H4 (cell line): ENCODE results near the gene AFF1. TPM values are rescaled to one million over a fixed set of nuclear protein-coding genes. Genes with fewer than 3 reads are reported as not detected.
"Not testable (repeated sequence)": the region's sequence is repeated elsewhere in the genome, so short reads cannot be mapped to it uniquely, and the experiment has no call there.

Experiments used
- DNase-seq: peaks from one replicate; pipeline ENCODE4 v3.0.0-alpha.2; 2015; ENCODE audit warnings: low spot score
- total RNA-seq: library from RNA; depleted of rRNA; stranded (reverse); fragments of >200 nt; shearing (Covaris generic); gene quantifications from 2 replicates; pipeline ENCODE4 v1.2.3, GENCODE V29; 2014

AFF1 gene
- total RNA-seq, 1 experiment from 2014 or later: 8.9 TPM

DNA sequence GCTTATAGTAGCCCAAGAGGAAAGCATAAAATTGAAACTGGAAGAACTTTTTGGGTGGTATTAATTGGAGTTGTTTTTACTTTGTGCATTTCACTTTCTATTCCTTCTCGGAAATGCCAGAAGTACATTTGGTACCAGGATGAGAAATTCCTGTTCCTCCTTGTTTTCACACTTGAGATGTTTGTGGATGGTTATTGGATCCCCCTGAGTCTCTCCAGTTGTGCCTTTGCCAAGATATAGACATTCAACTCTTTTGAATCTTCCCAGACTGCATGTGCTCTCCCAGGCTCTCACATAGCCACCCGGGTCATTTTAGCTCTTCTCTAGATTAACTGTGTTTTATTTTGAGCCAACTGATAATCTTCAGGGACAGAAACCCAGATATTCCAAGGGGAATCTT, 120.5 kb downstream of the AFF1 start:
- DNase-seq: no peak

DNA sequence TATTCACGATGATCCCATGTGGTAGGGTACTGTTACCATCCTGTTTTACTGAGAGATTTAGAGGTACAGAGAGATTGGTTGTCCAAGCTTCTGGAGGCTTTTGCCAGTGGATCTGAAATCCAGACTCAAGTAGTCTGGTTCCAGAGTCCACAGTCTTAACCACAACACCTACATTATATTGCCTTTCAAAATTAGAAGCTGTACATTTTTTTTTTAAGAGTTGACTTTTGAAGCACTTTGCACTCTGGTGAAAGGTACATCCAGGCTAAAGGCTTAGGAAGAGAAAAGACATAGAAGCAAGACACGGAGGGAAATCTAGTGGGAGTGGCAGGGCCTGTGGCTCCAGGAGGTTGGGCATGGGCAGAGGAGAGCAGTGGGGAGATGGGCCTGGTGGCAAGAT, 122.1 kb downstream of the AFF1 start:
- no peak for DNase-seq

DNA sequence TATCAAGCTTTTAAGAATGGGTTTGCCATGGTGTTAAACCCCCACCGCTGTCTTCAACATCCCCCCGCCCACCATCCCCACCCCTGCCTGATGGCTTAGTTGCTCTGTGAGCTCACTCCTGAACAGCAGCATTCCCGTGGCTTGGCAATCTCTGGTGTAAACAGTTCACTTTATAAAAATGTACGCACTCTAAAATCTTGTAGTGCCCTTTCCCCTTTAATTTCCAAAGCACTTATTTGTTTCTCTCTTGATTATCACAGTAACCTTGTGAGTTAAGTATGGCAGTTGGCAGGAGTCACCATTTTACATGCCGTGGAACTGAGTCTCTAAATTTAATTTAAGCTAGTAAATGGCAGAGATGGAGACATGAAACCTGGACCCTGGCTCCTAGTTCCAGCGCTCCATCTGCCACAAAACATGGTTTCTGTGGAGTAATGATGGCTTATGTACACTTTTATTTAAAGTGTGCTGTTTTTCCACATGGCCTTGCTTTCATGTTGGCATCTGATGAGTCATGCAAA, 123.1 kb downstream of the AFF1 start:
- peak; percentile 49 for DNase-seq

DNA sequence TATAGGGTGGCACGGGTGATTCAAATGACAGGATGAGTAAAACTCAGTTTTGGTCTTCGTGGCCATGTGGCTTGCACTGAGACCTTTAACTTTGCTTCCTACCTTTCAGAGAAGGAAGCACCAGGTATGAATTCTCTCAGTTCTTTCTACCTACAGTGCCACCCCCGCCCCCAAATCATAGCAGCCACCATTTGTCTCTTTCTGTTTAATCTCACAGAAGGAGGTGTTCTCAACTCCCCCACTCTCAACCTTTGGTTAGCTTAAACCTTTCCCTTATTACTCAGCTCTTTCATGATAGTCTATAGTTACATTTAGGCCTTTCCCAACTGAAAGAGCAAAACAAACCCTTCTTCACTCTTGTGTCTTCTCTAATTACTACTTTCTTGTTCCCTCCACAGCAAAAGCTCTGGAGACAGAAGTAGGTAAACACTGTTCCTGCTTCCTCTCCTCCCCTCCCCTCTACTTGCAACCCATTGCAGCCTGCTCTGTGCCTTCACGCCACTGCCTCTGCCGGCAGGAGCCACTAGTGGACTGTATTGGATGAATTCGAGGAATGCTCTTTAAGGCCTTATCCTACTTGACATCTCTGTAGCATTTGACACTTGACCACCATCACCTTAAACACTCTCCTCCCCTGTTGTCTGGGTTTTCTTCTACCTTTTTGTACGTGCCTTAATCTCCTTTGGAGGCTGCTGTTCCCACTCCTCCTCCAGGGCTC, 123.7 kb downstream of the AFF1 start:
- no peak for DNase-seq

DNA sequence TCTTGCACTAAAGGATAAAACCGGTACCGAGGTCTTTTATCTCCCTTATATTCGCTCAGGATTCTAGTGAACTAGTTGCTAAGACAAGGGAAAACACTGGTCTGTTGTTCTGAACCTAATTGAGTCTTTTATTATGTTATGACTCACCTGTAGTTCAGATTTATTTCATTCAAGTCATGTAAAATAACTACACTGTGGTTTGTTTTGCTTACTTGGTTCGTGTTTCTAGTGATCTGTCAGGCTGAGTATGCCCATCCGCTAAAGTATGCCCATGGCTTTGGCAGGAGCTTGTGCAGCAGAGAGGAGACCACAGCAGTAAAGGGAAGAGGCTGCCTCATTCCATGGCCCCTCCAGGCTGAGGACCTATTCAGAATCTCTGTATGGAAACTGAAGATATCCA, 126.1 kb downstream of the AFF1 start:
- DNase-seq: peak; percentile 85

DNA sequence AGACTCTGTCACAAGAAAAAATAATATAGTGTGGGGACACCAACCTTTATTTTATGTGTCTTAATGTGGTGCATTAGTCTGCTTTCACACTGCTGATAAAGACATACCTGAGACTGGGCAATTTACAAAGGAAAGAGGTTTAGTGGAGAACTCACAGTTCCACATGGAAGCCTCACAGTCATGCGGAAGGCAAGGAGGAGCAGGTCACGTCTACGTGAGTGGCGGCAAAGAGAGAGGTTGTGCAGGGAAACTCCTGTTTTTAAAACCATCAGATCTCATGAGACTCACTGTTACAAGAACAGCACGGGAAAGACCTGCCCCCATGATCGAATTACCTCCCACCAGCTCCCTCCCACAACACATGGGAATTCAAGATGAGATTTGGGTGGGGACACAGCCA, 130.2 kb downstream of the AFF1 start:
- no peak for DNase-seq

DNA sequence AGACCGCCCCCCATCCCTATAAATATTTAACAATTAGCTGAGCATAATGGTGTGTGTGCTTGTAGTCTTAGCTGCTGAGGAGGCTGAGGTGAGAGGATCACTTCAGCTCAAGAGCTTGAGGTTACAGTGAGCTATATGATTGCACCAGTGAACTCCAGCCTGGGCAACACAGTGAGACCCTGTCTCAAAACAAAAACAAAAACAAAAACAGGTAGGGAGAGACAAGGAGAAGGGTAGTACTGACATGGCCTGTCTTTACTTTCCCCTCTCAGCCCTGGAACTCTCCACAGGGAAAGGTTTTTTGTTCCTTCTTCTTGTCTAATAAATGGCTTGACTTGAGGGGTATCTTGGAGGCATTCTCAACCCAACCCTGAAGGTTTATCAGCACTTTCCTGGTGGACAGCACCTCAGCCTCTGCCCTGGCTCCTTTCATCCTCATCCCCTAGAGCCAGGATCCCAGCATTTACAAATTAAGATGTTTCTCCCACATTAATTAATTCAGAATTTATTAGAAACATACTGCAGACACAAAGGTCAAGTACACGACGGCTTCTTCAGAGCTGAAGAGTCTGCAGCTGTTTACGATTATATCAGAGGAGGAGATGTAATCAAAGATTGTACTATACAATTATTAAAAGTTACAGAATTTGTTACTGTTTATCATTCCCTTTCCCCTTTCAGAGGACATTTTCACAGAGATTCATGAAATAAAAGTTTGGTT, 131.8 kb downstream of the AFF1 start:
- DNase-seq: no peak

DNA sequence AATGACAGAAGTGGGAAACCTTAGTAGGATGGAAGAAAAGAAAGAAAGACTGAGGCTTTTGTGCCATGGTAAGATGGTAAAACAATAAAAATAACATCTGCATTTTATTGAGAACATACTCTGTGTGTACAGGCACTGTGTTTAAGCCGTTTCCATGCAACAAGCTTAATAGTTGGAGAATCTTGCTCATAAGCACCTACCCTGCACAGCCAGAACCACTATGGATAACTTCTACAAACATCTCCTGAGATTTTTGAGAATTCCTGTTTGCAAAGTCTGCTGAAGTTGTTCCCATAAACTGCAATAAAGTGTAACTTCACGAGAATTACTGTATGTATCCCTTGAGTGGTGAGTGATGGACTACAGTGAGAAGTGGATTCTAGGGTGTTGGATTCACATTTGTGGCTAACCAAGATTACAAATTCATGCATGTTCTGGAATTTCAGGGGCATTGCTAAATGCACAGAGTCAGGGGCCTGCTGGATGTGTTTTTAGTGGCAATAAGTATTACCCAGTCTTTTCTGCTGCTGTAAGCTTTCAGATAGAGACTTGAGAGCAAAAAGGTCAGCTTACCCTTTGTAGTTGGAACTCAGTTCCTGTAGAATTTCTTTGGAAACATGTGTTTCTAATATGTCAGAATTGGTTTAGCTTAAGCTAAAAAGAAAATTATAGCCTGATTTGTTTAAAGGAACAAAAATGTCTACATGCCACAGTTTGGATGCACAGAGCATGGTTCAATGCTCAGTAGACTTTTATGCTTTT, 132.5 kb downstream of the AFF1 start:
- no peak for DNase-seq

DNA sequence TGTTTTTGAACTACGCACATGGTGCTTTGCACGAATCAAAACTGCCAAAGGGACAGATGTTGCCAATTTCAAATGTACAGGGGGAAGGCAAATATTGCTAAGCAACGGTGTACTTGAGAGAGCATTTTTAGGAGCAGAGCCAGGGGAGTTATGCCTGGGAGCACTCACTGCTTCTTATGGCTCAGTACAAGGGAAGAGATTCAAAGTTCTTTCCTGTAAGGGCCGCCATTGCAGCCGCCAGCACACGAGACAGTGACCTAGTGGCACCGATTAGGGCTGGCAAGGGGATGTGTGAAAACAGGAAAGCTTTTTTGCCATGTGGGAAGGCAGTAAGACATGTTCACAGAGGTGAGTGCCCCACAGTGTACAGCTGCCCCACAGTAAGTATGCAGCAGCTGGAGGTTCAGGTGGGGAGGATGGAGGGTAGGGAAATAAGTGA, 133.8 kb downstream of the AFF1 start:
- DNase-seq: no peak

DNA sequence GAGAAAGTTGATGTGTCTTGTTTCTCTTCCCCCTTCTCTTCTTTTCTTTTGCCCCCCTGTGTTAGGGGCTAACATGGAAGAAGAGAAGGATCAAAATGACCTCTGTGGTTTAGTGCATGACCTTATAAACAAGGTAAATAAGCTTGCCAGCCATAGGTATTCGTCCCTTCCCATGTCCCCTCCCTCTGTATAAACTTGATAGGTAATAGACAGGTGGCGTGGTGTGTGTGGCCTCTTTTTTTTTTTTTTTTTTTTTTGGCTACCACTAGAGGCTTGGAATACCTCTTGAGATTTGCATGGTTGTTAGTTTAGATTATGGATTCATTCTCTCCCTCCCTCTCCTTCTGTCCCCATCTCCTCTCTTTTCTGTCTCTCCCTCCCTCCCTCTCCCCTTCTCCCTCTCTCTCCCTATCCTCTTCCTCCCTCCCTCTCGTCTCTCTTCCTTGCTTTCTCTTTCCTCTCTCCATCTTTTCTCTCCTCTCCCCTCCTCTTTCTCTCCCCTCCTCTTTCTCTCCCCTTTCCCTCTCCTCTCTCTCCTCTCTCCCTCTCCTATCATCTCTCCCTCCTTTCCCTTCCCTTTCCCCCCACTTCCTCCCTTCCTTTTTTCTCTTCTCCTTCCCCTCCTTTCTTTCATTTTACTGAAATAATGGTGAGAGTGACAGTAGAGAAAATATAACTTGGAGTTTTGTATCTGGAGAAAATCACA, 134.4 kb downstream of the AFF1 start:
- no peak for DNase-seq

DNA sequence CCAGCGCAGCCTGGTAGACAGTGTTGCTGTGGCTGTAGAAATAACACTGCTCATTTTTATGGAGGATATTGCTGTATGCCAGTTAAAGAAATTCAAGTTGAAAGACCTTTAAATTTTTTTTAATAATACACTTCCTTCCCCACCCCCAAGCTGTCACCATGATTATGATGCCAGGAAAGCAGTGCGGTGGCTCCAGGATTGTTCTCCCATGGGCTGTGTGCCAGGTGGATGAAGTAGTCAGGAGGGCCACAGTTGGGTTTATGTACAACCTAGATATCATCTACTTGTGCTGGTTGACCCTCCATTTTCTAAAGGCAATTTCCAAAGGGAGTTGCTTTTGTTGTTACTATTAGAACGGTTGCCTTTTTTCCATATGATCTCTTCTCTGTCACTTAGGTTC, 136.6 kb downstream of the AFF1 start:
- DNase-seq: no peak

DNA sequence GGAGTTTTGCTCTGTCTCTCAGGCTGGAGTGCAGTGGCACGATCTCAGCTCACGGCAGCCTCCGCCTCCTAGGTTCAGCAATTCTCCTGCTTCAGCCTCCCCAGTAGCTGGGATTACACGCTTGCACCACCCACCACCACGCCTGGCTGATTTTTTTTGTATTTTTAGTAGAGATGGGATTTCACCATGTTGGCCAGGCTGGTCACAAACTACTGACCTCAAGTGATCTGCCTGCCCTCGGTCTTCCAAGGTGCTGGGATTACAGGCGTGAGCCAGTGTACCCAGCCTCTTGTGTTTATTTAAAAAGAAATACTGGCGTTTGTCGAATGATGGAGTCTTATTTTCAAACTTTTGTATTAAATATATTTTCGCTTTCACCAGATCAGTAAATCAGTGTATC, 137.7 kb downstream of the AFF1 start:
- not testable (repeated sequence) for DNase-seq

DNA sequence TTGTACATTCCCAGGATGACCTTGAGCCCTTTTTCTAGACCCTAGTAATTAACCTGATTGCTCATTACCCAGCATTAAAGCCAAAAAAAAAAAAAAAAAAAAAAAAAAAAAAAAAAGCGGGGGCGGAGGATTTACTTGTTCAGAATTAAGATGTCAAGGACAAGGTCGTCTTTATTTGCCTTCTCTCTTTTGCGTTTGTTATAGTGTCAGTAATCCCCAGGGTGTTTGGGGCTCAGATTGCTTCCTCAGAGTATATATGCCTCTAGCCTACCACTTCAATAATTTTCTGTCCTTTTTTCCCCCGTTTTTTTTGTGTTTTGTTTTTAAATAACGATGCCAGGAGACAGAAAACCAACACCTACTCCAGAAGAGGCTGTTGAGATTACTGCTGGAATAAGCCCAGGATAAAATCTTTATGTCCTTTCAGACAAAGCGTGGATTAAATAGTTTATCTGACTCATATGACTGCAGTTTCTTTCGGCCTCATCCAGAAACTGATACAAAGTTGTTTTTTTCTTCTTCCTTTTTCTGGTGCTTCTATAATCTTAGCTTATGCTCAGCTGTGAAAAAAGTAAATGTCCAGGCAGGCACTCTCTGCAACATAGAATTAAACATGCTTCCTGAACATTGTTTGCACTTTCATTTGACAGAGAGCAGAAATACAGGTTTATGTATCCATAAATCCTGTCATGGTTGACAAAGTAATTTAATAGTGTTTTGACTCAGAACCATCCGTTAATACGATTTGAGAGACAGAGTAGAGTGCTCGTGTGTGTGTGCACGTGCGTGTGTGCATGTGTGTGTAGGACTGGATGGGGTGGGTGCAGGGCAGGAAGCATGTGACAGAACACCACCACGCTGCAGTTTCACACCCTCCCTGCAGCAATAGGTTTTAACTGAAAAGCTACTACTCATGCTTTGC, 138.6 kb downstream of the AFF1 start:
- no peak for DNase-seq

DNA sequence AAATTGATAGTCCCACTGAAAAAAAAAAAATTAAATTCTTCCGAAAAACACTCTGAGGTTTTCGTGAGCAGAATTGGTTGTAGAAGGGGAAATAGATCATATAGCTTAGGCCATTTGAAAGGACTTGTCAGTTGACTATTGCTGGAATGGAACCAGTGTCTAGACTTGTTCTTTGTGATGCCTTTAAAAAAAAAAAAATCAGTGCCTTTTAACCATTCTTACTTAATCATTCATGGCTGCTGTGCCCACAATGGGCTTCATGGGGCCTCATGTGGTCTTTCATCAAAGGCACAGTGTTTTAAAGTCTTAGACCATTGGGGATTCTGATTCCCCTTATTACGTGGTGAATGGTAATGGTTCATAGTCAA, 139.3 kb downstream of the AFF1 start:
- no peak for DNase-seq

DNA sequence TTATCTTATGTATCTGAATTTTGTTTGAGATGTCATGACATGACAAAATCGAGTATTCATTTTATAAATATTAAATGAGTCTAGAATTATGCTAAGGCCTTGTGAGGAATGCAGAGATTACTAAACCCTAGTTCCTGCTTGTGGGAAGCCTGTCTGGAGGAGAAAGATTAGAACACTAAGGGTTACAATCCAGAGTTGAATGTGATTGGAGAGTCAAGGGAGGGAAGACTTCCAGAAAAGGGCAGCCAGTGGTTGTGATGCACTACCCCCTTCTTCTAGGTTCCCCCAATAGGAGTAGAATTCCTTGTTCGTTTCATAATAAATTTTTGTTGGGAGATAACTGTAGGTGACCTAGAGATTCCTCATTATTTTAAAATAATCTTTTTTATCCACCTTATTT, 141.1 kb downstream of the AFF1 start:
- DNase-seq: no peak

DNA sequence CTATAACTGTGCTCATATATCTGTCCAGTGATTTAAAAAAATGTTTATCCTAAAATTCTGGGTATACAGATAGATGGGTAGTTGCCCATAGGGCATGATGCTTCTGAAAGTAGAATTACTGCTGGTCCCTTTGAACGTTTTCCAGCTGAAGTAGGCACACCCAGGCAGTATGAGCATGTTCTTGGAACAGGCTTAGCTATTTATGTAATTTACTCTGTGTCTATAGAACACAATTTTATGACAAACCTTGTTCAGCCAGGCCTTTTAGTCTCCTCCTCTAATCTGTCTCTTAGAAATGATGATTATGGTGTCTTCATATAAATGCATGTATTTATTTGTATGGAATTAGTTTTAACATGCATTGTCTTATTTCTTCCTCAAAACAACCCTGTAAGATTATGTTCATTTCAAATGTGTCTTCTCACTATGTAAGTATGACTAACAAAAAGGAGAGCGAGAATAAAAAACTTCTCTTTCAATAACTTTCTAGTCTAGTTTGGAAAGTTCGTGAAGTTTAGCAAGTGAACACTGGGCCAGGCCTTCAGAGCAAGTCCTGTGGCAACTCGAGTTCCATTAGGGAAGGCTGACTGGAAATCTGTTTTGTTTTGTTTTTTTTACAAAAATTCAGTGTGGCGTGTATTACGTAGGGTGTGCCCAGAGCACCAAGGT, 142.0 kb downstream of the AFF1 start:
- no peak for DNase-seq

DNA sequence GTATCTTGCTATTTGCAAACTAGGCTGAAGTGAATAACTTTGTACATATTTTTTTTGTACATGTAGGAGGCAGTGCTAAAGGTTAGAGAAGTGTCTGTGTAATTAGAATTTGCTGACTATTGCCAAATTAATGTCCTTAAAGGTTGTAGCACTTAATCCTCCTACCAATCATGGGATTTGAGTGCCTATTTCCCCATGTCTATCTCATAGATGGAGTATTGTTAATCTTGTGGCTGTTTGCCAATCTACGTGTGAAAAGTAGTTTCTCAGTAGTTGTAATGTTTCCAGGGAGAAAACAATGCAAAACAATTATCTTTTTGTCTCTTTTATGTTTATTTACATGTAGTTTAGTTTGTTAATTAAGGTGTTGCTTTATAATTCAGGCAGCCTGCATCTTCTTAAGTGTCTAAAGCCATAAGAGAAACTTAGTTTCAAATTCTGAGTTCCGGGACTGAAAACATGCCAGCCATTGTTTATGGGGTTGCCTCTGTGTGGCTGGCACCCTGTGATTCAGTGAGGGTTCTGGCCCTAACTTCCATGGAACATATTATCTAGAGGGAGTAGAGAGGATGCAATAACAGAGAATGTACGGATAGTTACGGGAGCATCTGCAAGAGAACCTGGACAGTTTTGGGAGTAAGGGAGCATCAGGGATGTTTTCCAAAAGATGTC, 143.2 kb downstream of the AFF1 start:
- DNase-seq: no peak

DNA sequence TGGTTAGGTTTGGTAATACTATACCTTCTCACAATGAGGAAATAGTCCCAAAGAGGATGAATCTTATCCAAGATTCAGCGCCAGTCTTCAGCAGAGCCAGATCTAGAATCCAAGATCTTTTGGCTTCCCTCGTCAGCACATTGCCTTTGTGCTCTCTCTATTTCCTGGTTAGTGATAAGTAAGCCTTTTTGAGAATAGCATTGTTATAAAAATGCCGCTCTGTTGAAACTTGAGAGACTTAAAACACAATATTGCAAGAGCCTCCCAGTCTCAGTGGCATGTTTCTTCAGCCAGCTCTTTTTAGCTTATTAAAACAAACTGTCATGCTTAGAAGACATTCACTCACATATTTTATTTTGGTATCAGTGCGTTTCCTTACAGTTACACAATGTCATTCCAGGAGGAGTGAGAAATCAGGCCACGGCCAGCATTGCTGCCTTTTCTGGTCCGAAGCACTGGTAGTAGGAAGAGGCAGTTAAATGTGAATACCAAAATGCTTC, 144.2 kb downstream of the AFF1 start:
- no peak for DNase-seq

DNA sequence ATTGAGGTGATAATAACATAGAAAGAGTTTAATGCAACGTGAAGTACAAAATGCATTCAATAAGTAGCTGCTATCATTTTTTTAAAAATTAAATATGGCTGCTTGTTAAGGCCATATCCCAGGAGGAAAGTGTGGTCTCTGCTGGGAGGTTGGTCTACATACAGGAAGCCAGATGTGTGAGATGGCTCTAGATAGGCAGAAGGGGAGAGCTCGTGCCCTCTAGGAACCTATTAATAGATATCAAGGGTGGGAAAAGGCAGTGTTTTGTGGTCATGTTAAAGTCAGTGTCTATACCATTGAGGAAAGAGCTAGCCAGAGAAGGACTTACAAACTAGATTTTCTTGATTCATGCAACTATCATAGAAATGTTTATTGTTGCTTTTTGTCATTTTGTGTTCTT, 145.2 kb downstream of the AFF1 start:
- DNase-seq: no peak

DNA sequence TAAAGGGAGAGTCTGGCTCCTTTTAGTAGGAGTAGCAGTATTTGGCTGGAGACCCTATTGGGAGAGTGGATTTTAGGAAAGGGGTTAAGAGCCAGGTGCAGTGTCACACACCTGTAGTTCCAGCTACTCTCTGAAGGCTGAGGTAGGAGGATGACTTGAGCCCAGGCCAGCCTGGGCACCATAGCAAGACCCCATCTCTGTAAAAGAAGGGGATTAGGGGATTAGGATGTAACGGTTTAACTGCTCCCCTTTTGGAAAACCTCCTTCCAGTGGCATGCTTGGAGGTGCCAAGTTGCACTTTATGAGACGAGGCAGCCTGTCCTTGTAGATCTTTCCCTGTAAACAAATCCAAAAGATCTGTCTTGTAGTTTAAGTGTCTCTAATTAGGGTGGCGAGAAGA, 145.7 kb downstream of the AFF1 start:
- no peak for DNase-seq
